Muscle of arm (tissue), 12 donors: Measurements from ENCODE around the gene TBCCD1. TPM values are rescaled to one million over a fixed set of nuclear protein-coding genes. Genes with fewer than 3 reads are reported as not detected.
"Not testable (repeated sequence)": the region's sequence is repeated elsewhere in the genome, so short reads cannot be mapped to it uniquely, and the experiment has no call there.

Experiments
- DNase-seq: peaks from one replicate; pipeline ENCODE4 v3.0.0-alpha.2; 2013
- polyA plus RNA-seq, 12 donors: library from polyadenylated mRNA; unstranded; fragments of 120-200 nt; gene quantifications; one replicate each; pipeline ENCODE4 v1.2.1, GENCODE V29; 2013; ENCODE audit not compliant: insufficient read length in 12 of 12

Gene TBCCD1
- polyA plus RNA-seq, 12 donors: 10.4 to 16.5 (median 13.0) TPM; not detected in 1

GRCh38 chr3:186523022-186523421 lies 44.1 kb downstream of the TBCCD1 start:
- no peak for DNase-seq

GRCh38 chr3:186520957-186521842 lies 45.9 kb downstream of the TBCCD1 start:
- no peak for DNase-seq

- no peak for DNase-seq
These were observed 46.7 kb downstream of the TBCCD1 start for GRCh38 chr3:186520431-186520830.

- DNase-seq: no peak
These were observed 48.0 kb downstream of the TBCCD1 start for GRCh38 chr3:186519021-186519658.

GRCh38 chr3:186517218-186517617 lies 49.9 kb downstream of the TBCCD1 start:
- no peak for DNase-seq

- no peak for DNase-seq
These were observed 50.5 kb downstream of the TBCCD1 start for GRCh38 chr3:186516646-186517045.

- no peak for DNase-seq
These were observed 52.0 kb downstream of the TBCCD1 start for GRCh38 chr3:186515125-186515524.

GRCh38 chr3:186514296-186515002 lies 52.7 kb downstream of the TBCCD1 start:
- DNase-seq: no peak

GRCh38 chr3:186513386-186513785 lies 53.8 kb downstream of the TBCCD1 start:
- no peak for DNase-seq

- DNase-seq: no peak
These were observed 54.4 kb downstream of the TBCCD1 start for GRCh38 chr3:186512570-186513302.

- DNase-seq: no peak
These were observed 55.4 kb downstream of the TBCCD1 start for GRCh38 chr3:186511702-186512101.

- DNase-seq: no peak
These were observed 55.9 kb downstream of the TBCCD1 start for GRCh38 chr3:186511245-186511644.

- DNase-seq: no peak
These were observed 56.6 kb downstream of the TBCCD1 start for GRCh38 chr3:186510374-186511079.

- no peak for DNase-seq
These were observed 57.7 kb downstream of the TBCCD1 start for GRCh38 chr3:186509423-186509822.

GRCh38 chr3:186506857-186507256 lies 60.3 kb downstream of the TBCCD1 start:
- DNase-seq: no peak

- DNase-seq: no peak
These were observed 60.9 kb downstream of the TBCCD1 start for GRCh38 chr3:186506191-186506739.

GRCh38 chr3:186502966-186503712 lies 64.0 kb downstream of the TBCCD1 start:
- DNase-seq: no peak

- DNase-seq: no peak
These were observed 64.8 kb downstream of the TBCCD1 start for GRCh38 chr3:186502138-186502948.

- not testable (repeated sequence) for DNase-seq
These were observed 67.2 kb downstream of the TBCCD1 start for GRCh38 chr3:186499949-186500348.
